ENCODE data around the gene SCMH1. TPM values are rescaled to one million over a fixed set of nuclear protein-coding genes. Genes with fewer than 3 reads are reported as not detected.

SCMH1 gene
- total and polyA plus RNA-seq, 2 donors (not counting 3 experiments of a cell fraction or from before 2014, with no cell fraction given), result 39.9 to 40.7 TPM

GRCh38 chr1:41048540-41048939 is 193.6 kb downstream of the SCMH1 start:
- Histone ChIP-seq H3K4me1 (ENCODE audit: control insufficient read depth, extremely low read depth, insufficient read depth, low read length) (peaks cover 38% of the 10 kb centered on the region), H3K79me2 (ENCODE audit: control insufficient read depth, insufficient read depth, low read length) (no peaks in the 10 kb centered on the region), H3K36me3 (ENCODE audit: control insufficient read depth in 2 of 2, extremely low read depth in 1 of 2, insufficient read depth in 2 of 2, low read length in 2 of 2) (peaks cover 0 to 8% of the 10 kb centered on the region in 2 experiments), H3K4me2 (ENCODE audit: insufficient read depth, low read length) (no peak overlapping the region), H3K9me1 (replicated peaks; ENCODE audit: control insufficient read depth, extremely low read depth, insufficient read depth, low read length) (no peaks in the 10 kb centered on the region), H3K9me3 (replicated peaks; ENCODE audit: control insufficient read depth, insufficient read depth, low read length) (no peaks in the 10 kb centered on the region), H3K27me3 (ENCODE audit: control insufficient read depth in 2 of 2, insufficient read depth in 2 of 2, low read length in 2 of 2) (no peaks in the 10 kb centered on the region), H2AFZ (ENCODE audit: low read depth, low read length) (no peak overlapping the region), H3K4me3 (replicated peaks in 1 of 3; ENCODE audit: insufficient read depth in 1 of 3, low read depth in 1 of 3, low read length in 3 of 3) (no peak overlapping the region), H4K20me1 (replicated peaks; ENCODE audit: control insufficient read depth, extremely low read depth, insufficient read depth, low read length) (no peaks in the 10 kb centered on the region), H3K27ac (ENCODE audit: insufficient read depth, low read depth, low read length) (no peak overlapping the region), H3K9ac (replicated peaks; ENCODE audit: extremely low read depth, insufficient read depth, low read length) (no peak overlapping the region)
- FAIRE-seq (no peak), DNase-seq (ENCODE audit: low read depth, low spot score) (no peak)
- POLR2A ChIA-PET, result no interaction called here
- no TSS peak for BruUV-seq (replicated peaks)
- intact Hi-C loops (cut with micrococcal nuclease), result loop anchor here (5.0 kb wide), 1 partner anchor 74 kb away; no protein-coding TSS in a partner anchor
- dilution Hi-C loops (cut with MboI; ENCODE audit: extremely low pct_ligation_motif_present, low sequenced_read_pairs), result no loop called here
- TF ChIP-seq EZH2 (IDR thresholded peaks at IDR 0.05; ENCODE audit: borderline replicate concordance, low read depth, low read length, severe bottlenecking) (no peak), FOS (IDR thresholded peaks at IDR 0.05; ENCODE audit: borderline replicate concordance, insufficient read depth, low read length) (no peak), MYC (IDR thresholded peaks at IDR 0.05; ENCODE audit: low read depth, low read length) (no peak), POLR2A (IDR thresholded peaks at IDR 0.05; ENCODE audit: low read depth, low read length) (no peak), JUN (IDR thresholded peaks at IDR 0.05; ENCODE audit: borderline replicate concordance, insufficient read depth, insufficient read length, low read depth) (no peak), POLR2AphosphoS5 (IDR thresholded peaks at IDR 0.05; ENCODE audit: insufficient read depth, low read depth, low read length) (no peak), MAX (IDR thresholded peaks at IDR 0.05; ENCODE audit: insufficient read depth, insufficient read length) (no peak), GATA2 (IDR thresholded peaks at IDR 0.05; ENCODE audit: insufficient read depth, insufficient read length, low read depth, low read length) (no peak), CTCF (IDR thresholded peaks at IDR 0.05; ENCODE audit: extremely low read depth in 1 of 2, insufficient read depth in 1 of 2, low read depth in 1 of 2, low read length in 2 of 2) (no peak)
- CTCF ChIA-PET, result no interaction called here

Data from endothelial cell of umbilical vein (primary cell).